Amniotic epithelial cell (primary cell): ENCODE results near the gene ME3.
"Not testable (repeated sequence)": the region's sequence is repeated elsewhere in the genome, so short reads cannot be mapped to it uniquely, and the experiment has no call there.

Experiments used
- DNase-seq: peaks from one replicate; pipeline ENCODE4 v3.0.0-alpha.2; 2010; ENCODE audit warnings: low read depth

The ME3 gene

DNA sequence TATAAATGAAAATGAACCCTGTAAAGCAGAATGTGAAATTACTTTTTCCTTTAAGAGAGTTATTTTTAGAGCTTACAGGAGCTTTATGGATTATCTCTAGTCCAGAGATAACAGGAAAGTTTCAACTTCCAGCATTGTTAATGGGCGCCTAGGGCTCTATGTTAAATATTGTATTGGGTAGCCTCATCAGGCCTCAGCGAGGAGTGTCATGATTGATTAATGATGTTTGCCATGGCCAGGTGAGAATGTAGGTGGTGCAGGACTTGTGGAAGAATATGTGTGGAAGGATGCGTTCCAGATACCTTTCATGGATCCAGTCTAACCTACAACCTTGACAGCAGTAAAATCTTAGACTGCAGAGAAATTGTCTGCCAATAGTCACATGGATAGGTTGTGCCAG, 50.6 kb downstream of the ME3 start:
- no peak for DNase-seq

- peak; percentile 44 for DNase-seq
These were observed 51.4 kb downstream of the ME3 start for GRCh38 chr11:86620891-86621521.

GRCh38 chr11:86619428-86619827, 53.0 kb downstream of the ME3 start:
- not testable (repeated sequence) for DNase-seq

- DNase-seq = no peak
These were observed 54.9 kb downstream of the ME3 start for GRCh38 chr11:86617502-86617901.

DNA sequence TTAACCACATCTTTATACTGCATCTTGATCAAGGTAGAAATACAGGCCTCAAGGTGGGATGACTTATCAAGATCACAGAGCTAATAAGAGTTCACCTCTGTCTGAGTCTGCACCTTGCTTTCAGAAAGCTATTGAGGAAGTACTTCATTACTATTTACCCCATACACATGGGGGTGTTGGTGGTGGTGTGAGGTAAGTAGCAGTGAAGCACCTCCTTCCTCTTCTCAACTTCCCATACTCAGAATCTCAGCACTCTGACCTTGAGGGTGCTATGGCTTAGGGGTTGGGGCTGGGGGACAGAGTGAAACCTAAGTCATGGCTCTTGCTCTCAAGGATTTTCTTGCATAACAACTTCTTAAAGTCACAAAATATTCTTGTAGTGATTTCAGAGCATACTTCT, 56.9 kb downstream of the ME3 start:
- DNase-seq = no peak

GRCh38 chr11:86610559-86611341, 61.7 kb downstream of the ME3 start:
- DNase-seq = no peak

DNA sequence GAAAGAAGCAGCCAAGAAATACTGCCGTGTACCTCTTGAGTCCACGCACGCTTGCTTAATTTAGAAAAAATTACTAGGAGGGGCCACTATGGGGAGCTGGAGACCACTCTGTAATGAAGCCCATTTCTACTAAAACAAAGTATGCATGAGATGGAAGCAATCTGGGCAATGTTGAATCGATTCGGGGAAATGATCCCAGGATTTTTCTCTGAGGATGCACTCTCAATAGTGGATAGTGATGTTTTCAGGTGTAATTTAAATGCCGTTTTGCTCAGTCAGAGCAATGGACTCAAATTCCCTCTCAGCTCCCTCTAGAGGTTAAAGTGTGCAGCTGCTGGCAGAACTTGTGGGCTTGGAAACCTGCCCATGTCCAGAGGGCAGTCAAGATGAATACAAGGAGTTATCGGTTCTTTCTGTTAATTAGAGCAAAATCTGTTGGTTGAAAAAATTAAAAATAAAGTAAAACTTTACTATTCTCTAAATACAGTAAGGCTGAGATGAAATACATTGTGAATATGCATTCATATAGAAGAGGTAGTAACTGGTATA, 64.1 kb downstream of the ME3 start:
- DNase-seq = peak; percentile 70

- DNase-seq = no peak
These were observed 65.5 kb downstream of the ME3 start for GRCh38 chr11:86606836-86607481.

- DNase-seq = no peak
These were observed 66.1 kb downstream of the ME3 start for GRCh38 chr11:86606270-86606835.

- DNase-seq = no peak
These were observed 75.4 kb downstream of the ME3 start for GRCh38 chr11:86596861-86597586.

DNA sequence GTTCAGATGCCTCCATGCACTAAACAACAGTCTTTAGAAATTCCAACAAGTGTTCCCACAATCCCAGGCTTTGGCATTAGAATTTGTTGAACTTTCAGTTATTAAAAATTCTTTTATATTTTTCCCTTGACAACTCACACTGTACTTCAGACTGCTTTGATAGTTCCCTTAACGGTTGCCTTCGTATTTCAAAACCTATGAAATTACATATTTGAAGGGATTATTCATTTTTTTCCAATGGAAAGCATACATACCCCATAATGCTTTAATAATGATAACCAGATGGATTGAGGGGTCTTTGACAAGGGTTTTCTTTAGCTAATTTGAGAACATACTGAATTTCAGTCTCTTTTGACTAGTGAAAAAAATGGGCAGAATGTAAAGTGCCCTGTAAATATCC, 76.5 kb downstream of the ME3 start:
- no peak for DNase-seq

- DNase-seq = no peak
These were observed 77.0 kb downstream of the ME3 start for GRCh38 chr11:86595451-86595850.

DNA sequence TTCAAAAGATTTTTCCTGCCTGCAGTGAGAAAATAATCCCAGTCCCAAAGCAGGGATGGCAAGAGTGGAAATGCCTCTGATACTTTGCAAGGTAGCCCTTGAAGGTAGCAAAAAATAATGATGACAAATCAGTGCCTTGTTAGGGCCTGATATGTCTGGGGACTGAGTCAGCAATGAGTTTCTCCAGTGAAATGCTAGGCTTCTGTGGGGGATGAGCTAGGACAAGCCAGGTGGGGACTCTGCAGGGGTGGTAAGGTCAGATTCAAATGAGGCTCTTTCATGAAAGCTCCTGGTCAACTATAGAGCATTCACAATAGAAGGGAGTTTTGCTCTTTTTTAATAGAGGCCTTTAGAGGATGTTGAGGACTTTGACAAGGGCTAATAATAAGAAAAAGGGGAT, 77.7 kb downstream of the ME3 start:
- peak; percentile 32 for DNase-seq

DNA sequence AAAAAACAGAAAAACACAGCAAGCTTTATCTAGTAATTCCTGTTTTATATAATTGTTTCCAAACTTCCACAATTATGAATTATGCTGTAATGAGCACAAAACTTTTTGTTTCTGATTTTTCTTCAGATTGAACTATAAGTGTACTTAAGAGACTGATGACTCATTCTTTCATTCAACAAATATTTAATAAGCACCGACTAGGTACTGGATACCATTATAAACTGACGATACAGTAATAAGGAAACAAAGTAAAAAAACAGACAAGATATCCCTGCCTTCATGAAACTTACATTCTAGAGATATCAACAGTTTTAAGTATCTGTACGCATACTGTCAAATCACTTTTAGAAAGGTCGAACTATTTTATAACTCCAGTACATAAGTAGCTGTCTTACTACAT, 78.6 kb downstream of the ME3 start:
- no peak for DNase-seq

DNA sequence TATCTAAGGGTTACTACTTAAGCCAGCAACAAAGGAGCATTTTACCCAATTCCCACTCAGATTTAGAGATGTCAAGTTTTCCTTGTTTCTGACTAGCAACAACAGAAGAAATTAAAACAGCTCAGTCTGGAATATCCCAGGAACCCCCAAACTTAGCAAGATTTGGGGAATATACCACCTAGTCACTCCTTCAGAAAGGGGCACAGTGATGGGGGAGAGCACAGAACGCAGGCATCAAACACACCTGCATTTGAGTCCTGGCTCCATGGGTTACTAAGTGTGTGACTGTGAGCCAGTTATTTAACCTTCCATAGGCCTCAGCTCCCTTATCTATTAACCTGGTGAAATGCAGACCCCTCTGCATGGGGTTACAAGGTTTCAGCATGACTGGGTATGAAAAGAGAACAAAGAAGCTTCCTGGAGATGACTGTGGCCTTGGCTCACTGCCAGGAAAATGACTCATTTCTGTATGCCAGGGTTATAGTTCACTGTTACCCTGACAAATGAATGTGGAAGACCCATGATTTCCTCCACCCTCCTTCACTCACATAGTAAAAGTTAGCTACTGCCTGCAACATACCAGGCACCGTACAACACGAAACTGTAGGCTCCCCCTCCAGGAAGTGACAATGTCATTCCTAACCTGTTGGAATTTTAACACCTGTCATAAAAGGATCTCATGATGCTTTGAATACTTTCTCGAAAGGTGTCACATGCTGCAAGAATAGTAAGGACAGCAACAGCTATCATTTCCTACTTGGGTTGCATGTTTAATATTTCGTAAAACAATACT, 79.6 kb downstream of the ME3 start:
- DNase-seq = peak; percentile 91

DNA sequence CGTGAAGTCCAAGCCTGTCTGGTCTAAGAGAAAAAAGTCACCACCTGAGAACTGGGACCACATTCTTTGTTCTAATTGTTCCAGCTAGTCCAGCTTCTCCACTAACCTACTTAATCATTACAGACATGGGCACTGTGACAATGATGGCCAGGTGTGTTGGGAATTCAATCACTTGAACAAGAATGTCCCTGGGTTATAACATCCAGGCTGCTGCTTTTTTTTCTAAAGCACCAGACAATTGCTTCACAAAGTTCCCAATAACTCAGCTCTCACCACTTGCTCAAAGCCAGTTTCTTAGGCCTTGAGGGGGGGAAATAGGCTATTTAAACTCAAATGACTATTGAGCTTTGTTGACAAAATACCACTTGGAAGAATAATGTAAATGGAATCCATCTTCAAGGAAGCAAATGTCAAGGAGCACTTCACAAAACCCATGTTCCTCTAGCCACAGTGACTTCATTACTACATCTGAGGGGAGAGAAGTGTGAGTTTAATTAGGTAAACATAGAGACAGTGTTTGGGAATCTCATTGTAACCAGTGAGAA, 80.3 kb downstream of the ME3 start:
- DNase-seq = peak; percentile 26

DNA sequence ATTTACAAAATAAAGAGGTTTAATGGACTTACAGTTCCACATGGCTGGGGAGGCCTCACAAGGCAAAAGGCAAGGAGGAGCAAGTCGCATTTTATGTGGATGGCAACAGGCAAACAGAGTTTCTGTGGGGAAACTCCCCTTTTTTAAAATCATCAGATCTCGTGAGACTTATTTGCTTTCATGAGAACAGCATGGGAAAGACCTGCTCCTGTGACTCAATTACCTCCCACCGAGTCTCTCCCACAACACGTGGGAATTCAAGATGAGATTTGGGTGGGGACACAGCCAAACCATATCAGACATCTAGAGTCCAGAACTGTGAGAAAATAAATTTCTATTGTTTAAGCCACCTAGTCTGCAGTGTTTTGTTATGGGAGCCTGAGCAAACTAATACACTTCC, 80.8 kb downstream of the ME3 start:
- DNase-seq = no peak

GRCh38 chr11:86589856-86590589, 82.4 kb downstream of the ME3 start:
- no peak for DNase-seq

GRCh38 chr11:86589204-86589603, 83.2 kb downstream of the ME3 start:
- no peak for DNase-seq

DNA sequence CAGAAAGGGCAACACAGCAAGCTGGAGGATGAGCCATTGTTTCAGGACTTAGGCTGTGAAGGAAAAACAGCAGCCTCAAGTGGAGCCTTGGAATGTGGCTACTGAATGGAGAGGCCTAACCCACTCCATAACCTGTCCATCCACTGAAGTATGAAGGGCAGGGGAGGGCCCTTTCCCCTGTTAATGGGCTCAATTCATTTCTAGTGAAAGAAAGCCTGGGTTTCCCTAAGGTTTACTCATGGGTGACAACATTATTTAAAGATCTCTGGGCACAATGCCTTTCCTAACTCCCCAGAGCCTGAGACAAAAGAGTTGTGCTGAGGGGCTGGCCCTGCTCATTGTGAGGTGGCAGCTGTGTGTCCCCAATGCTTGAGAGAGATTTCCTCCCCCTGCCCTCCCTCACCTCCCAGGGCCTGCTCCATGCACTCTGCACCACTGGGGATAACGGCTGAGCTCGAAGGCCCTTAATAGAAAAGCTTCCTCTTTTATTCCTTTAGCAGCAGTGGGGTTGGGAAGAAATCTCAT, 83.8 kb downstream of the ME3 start:
- DNase-seq = no peak
